ENCODE results near the gene COG8.

COG8 gene

DNA sequence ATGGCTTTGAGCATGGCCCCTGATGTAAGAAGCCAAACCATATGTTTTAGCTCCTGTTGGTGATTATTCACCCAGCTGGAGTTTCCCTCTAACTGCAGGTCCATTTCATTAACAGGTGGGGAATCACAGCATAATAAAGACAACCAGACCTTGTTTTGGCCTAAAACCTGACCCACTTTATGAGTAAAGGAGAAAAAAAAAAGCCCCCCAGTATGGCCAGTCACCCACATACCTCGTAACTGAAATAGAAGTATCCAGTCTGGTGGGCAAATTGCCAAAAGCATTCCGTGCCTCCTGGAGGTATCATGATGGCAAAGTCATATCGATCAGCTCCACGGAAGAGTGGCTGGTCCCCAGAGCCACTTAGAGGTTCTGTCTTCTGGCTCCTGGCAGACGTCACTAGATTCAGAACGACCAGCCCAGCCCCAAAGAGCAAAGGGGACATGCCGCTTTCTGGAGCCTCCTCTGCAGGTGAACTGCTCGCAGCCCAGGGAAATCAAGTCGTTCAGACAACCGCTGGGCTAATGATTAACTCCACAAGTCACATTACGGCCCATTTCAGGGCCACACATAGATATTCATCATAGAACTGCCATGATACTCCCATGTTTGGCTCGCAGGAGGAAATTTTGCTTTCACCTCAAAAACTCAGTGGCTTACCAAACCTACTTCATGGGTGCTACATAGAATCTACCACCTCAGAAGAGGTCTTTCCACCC, 12.1 kb upstream of the COG8 start, which contains the start of gene TMED6:
Gene TMED6, minus strand, starts transcription at position 478 of the 719 bp plus-strand sequence. Its CDS starts 33 bp downstream, at position 445.
- no peaks in the 10 kb centered on the region for H3K9me3 Mint-ChIP-seq
- TF ChIP-seq, protein P1, sequence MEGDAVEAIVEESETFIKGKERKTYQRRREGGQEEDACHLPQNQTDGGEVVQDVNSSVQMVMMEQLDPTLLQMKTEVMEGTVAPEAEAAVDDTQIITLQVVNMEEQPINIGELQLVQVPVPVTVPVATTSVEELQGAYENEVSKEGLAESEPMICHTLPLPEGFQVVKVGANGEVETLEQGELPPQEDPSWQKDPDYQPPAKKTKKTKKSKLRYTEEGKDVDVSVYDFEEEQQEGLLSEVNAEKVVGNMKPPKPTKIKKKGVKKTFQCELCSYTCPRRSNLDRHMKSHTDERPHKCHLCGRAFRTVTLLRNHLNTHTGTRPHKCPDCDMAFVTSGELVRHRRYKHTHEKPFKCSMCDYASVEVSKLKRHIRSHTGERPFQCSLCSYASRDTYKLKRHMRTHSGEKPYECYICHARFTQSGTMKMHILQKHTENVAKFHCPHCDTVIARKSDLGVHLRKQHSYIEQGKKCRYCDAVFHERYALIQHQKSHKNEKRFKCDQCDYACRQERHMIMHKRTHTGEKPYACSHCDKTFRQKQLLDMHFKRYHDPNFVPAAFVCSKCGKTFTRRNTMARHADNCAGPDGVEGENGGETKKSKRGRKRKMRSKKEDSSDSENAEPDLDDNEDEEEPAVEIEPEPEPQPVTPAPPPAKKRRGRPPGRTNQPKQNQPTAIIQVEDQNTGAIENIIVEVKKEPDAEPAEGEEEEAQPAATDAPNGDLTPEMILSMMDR (IDR thresholded peaks at IDR 0.05; ENCODE audit: unreplicated experiment in 3 of 3): no peak
- H3K27ac Mint-ChIP-seq: peak within 1 kb of the TSS; percentile 7 to 66 (median 41)
- H3K36me3 Mint-ChIP-seq (ENCODE audit: low read depth): peaks cover 20% of the 10 kb centered on the region
- peaks cover 13% of the 10 kb centered on the region for H3K4me1 Mint-ChIP-seq
- H3K4me3 Mint-ChIP-seq: peak within 1 kb of the TSS in 1 of 3 experiments; percentile 22
- no peaks in the 10 kb centered on the region for H3K27me3 Mint-ChIP-seq (ENCODE audit: low read depth)

DNA sequence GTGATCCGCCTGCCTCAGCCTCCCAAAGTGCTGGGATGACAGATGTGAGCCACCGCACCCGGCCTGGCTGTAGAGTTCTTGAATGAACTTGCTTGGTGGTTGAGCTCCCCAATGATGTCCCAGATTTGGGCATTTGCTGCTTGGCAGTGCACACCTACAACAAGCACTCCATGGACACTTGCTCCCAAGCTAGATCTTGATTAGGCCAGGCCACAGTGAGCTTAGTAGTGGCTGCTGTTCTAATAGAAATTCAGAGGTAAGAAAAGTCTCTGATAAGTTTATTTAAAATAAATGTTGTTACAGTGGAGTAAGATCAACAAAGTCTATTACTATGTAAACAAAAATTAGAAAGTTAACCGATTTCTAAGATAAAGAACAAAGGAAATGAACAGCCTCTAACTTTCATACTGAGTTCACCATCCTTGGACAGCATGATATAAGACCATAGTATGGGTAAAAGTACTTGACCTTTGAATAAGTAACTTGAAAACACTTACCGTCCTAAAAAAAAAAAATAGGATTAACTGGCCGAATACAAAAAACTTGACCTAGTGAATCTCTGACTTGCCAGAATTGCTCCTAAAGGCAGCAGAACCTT, 11.3 kb upstream of the COG8 start:
- Mint-ChIP-seq H3K9me3 (no peaks in the 10 kb centered on the region), H3K27ac (peak overlapping the region; percentile 7 to 66 (median 41)), H3K4me1 (peaks cover 9% of the 10 kb centered on the region), H3K36me3 (ENCODE audit: low read depth) (peaks cover 13% of the 10 kb centered on the region), H3K4me3 (no peak overlapping the region), H3K27me3 (ENCODE audit: low read depth) (no peaks in the 10 kb centered on the region)
- TF ChIP-seq, protein P1 (IDR thresholded peaks at IDR 0.05; ENCODE audit: unreplicated experiment in 3 of 3): no peak

DNA sequence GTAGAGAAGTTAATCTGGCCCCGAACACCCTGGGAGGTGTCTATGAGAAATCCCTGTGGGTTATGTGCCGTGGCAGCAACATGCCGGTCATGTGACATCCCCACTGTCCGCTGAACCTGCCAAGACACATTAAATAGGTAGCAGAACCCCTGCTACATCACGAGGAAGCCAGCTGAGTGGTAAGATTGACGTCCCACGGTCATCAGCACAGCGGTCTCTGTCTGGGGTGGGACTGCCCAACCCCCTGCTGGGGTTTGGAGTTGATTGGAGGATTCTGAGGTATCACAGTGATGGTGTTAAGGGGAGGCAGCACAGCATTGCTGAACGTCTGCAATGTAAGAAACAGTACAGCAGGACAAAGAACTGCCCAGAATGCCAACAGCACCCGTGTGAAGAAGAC, 10.2 kb upstream of the COG8 start:
- Mint-ChIP-seq H3K4me3 (no peak overlapping the region), H3K4me1 (peaks cover 5% of the 10 kb centered on the region), H3K9me3 (no peaks in the 10 kb centered on the region), H3K36me3 (ENCODE audit: low read depth) (peaks cover 9% of the 10 kb centered on the region), H3K27ac (no peak overlapping the region), H3K27me3 (ENCODE audit: low read depth) (no peaks in the 10 kb centered on the region)
- TF ChIP-seq, protein P1 (IDR thresholded peaks at IDR 0.05; ENCODE audit: unreplicated experiment in 3 of 3): no peak

DNA sequence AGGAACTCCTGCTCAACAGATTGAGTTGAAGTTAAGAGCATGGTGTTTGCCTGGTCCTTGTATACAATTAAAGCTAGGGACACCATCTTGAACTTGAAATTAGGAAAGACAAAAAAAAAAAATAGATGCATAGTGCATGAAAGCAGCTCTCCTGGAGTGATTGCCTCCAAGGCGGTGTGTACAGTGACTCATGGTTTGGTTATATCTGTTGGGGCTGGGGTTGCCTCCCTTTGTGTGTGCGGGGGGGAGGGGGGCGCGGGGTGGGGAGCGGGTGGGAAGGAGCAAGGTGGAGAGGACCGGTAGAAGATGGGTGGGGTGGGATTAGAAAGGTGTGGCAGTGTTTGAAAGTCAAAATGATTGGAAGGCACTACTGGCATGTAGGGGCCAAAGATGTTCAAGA, 8.9 kb upstream of the COG8 start:
- Mint-ChIP-seq H3K4me1 (peaks cover 5% of the 10 kb centered on the region), H3K4me3 (no peak overlapping the region), H3K27me3 (ENCODE audit: low read depth) (no peaks in the 10 kb centered on the region), H3K27ac (no peak overlapping the region), H3K9me3 (no peaks in the 10 kb centered on the region), H3K36me3 (ENCODE audit: low read depth) (peaks cover 11% of the 10 kb centered on the region)
- TF ChIP-seq, protein P1 (IDR thresholded peaks at IDR 0.05; ENCODE audit: unreplicated experiment in 3 of 3): no peak

DNA sequence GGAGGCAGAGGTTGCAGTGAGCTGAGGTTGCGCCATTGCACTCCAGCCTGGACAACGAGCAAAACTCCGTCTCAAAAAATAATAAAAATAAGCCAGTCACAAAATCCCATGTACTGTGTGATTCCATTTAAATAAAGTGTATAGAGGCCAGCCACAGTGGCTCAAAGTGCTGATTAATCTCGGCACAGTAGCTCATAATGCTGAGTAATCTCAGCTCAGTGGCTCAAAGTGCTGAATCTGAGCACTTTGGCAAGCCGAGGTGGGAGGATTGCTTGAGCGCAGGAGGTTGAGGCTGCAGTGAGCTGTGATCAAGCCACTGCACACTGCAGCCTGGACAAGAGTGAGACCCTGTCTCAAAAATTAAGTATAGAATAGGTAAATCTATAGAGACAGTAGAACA, 7.3 kb upstream of the COG8 start:
- Mint-ChIP-seq H3K4me1 (peaks cover 5% of the 10 kb centered on the region), H3K27me3 (ENCODE audit: low read depth) (no peaks in the 10 kb centered on the region), H3K27ac (no peak overlapping the region), H3K4me3 (no peak overlapping the region), H3K9me3 (no peaks in the 10 kb centered on the region), H3K36me3 (ENCODE audit: low read depth) (peaks cover 10% of the 10 kb centered on the region)
- TF ChIP-seq, protein P1 (IDR thresholded peaks at IDR 0.05; ENCODE audit: unreplicated experiment in 3 of 3): no peak
